Measurements from ENCODE around the gene TMTC2. TPM values are rescaled to one million over a fixed set of nuclear protein-coding genes. Genes with fewer than 3 reads are reported as not detected.

TMTC2 gene
- total RNA-seq, 6 experiments from 2014 or later, result 0.74 to 1.9 (median 0.96) TPM

DNA sequence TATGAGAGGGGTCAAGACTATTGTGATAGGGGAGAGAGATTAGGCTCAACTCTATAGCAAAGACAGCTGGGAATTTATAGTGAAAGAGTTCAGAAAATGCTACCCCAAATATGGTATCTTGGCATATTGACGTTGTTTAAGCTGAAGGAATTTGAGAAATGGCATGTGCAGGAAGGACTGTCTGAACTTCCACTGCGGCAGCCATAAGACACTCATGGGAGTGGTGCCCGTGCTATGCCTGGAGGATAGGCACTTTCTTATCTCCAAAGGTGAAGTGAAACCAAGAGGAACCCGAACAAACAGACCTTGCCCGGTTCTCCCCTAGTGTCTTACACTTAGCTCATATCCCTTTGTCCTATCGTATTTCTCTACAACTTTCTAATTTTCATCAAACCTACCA is 390.3 kb downstream of the TMTC2 start:
- Histone ChIP-seq H3K27ac (no peak overlapping the region), H3K27me3 (no peaks in the 10 kb centered on the region), H3K36me3 (no peaks in the 10 kb centered on the region), H3K4me1 (no peaks in the 10 kb centered on the region), H3K9me3 (no peaks in the 10 kb centered on the region), H3K4me3 (no peak overlapping the region)
- intact Hi-C loops (cut with DNase I), result no loop called here
- ATAC-seq (no peak), DNase-seq (no peak)
- TF ChIP-seq, protein P1, sequence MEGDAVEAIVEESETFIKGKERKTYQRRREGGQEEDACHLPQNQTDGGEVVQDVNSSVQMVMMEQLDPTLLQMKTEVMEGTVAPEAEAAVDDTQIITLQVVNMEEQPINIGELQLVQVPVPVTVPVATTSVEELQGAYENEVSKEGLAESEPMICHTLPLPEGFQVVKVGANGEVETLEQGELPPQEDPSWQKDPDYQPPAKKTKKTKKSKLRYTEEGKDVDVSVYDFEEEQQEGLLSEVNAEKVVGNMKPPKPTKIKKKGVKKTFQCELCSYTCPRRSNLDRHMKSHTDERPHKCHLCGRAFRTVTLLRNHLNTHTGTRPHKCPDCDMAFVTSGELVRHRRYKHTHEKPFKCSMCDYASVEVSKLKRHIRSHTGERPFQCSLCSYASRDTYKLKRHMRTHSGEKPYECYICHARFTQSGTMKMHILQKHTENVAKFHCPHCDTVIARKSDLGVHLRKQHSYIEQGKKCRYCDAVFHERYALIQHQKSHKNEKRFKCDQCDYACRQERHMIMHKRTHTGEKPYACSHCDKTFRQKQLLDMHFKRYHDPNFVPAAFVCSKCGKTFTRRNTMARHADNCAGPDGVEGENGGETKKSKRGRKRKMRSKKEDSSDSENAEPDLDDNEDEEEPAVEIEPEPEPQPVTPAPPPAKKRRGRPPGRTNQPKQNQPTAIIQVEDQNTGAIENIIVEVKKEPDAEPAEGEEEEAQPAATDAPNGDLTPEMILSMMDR (IDR thresholded peaks at IDR 0.05), result no peak
- TF ChIP-seq POLR2A (IDR thresholded peaks at IDR 0.05), result no peak
- WGBS (ENCODE audit: insufficient coverage, low coverage, low lambda C conversion rate, missing lambda C conversion rate), result 82% methylated on average over 3 of the region's 6 CpGs

- H3K9me3 ChIP-seq, result no peaks in the 10 kb centered on the region
- H3K27me3 ChIP-seq, result no peaks in the 10 kb centered on the region
- 54% methylated on average over 5 of the region's 5 CpGs for WGBS (ENCODE audit: insufficient coverage, low coverage, low lambda C conversion rate, missing lambda C conversion rate)
- no peak overlapping the region for H3K4me3 ChIP-seq
- intact Hi-C loops (cut with DNase I), result no loop called here
- H3K36me3 ChIP-seq, result no peaks in the 10 kb centered on the region
- H3K27ac ChIP-seq, result no peak overlapping the region
- no peaks in the 10 kb centered on the region for H3K4me1 ChIP-seq
- TF ChIP-seq POLR2A (IDR thresholded peaks at IDR 0.05), result no peak
- TF ChIP-seq, protein P1 (IDR thresholded peaks at IDR 0.05), result no peak
- DNase-seq, result no peak
- ATAC-seq, result no peak
Observed at GRCh38 chr12:83082690-83083276, 396.1 kb downstream of the TMTC2 start.

- no peaks in the 10 kb centered on the region for H3K9me3 ChIP-seq
- DNase-seq (no peak), ATAC-seq (no peak)
- no peaks in the 10 kb centered on the region for H3K27me3 ChIP-seq
- TF ChIP-seq POLR2A (IDR thresholded peaks at IDR 0.05), result no peak
- TF ChIP-seq, protein P1 (IDR thresholded peaks at IDR 0.05), result no peak
- H3K36me3 ChIP-seq, result no peaks in the 10 kb centered on the region
- H3K4me3 ChIP-seq, result no peak overlapping the region
- intact Hi-C loops (cut with DNase I), result no loop called here
- no peaks in the 10 kb centered on the region for H3K4me1 ChIP-seq
- no peak overlapping the region for H3K27ac ChIP-seq
- 51% methylated on average over 4 of the region's 4 CpGs for WGBS (ENCODE audit: insufficient coverage, low coverage, low lambda C conversion rate, missing lambda C conversion rate)
Observed at GRCh38 chr12:83083616-83084015, 396.9 kb downstream of the TMTC2 start.

DNA sequence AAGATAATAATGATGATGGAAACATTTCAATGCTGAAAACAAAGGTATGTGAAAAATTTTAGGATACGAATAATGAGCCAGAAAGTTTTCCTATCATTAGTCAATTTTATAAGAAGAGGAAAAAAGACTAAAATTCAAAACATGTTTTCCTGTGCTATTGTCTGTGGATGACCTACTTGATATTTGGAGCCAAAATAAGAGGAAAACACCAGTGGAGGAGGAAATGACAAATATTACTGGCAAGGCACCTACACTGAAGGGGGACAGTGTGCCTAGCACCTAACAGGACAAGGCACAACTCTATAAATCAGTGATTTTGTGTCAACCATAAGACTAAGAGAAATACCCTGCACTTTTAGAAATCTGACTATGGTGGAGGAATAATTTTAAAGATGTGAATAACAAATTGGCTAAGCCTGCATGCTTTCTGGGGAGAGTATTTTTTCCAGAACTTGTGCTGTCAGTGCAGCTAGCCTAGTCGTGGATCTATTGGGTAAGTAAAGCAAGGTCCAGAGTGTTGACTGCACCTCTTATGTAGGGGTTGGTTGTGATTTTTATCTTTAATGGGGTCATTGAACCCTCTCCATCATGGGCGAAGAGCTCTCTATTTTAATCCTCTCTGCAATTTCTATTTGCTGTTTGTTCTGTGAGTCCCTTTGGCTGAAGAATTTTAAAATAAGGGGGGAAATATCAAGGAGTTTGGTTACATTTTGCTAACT is 398.0 kb downstream of the TMTC2 start:
- intact Hi-C loops (cut with DNase I), result no loop called here
- DNase-seq (no peak), ATAC-seq (peak in 1 of 4 donors; percentile 51)
- Histone ChIP-seq H3K27ac (no peak overlapping the region), H3K9me3 (no peaks in the 10 kb centered on the region), H3K36me3 (no peaks in the 10 kb centered on the region), H3K4me3 (no peak overlapping the region), H3K27me3 (no peaks in the 10 kb centered on the region), H3K4me1 (no peaks in the 10 kb centered on the region)
- 61% methylated on average over 3 of the region's 3 CpGs for WGBS (ENCODE audit: insufficient coverage, low coverage, low lambda C conversion rate, missing lambda C conversion rate)
- TF ChIP-seq, protein P1 (IDR thresholded peaks at IDR 0.05), result no peak
- TF ChIP-seq POLR2A (IDR thresholded peaks at IDR 0.05), result no peak
